Tibial nerve (tissue), 3 donors: ENCODE data around the gene PLEKHA6.

Source experiments
- CTCF ChIP-seq, 5 experiments: fragments of 200-600 bp in 3 of 5; fragments of 450-650 bp in 2 of 5; sonication (generic) in 3 of 5; IDR thresholded peaks; one replicate each; pipeline ENCODE4 v1.5.1; 2016 to 2019; ENCODE audit warnings: antibody characterized with exemption in 5 of 5, mild to moderate bottlenecking in 3 of 5, moderate library complexity in 2 of 5
- POLR2A ChIP-seq, 2 donors: fragments of 450-650 bp; IDR thresholded peaks; one replicate each; pipeline ENCODE4 v1.6.1; 2017; ENCODE audit warnings: antibody characterized with exemption in 2 of 2, mild to moderate bottlenecking in 2 of 2, moderate library complexity in 2 of 2

GRCh38 chr1:204174958-204175357, 184.8 kb downstream of the PLEKHA6 start:
- TF ChIP-seq CTCF (IDR thresholded peaks at IDR 0.05) (no peak), POLR2A (IDR thresholded peaks at IDR 0.05) (no peak)
